Epithelial cell of proximal tubule (primary cell): ENCODE results near the gene SYCP1. TPM values are rescaled to one million over a fixed set of nuclear protein-coding genes. Genes with fewer than 3 reads are reported as not detected.

Experiments used
- DNase-seq: peaks from one replicate; pipeline ENCODE4 v3.0.0-alpha.2; 2011; ENCODE audit warnings: low read depth
- H3K4me3 ChIP-seq: 2 replicates; pipeline ENCODE4 v1.5.1; 2011; ENCODE audit warnings: low read depth, mild to moderate bottlenecking, low read length
- CTCF ChIP-seq: conservative IDR thresholded peaks from 2 replicates; pipeline ENCODE4 v1.5.1; 2012; ENCODE audit warnings: low read depth, mild to moderate bottlenecking, low read length
- total RNA-seq: library from RNA; depleted of rRNA; stranded (reverse); fragments of >200 nt; gene quantifications from 2 replicates; pipeline ENCODE4 v1.2.3, GENCODE V29; 2015

The SYCP1 gene
- total RNA-seq, 1 donor from 2014 or later: not detected

GRCh38 chr1:115041654-115042053 lies 187.0 kb downstream of the SYCP1 start:
- no peak for DNase-seq
- no peak overlapping the region for H3K4me3 ChIP-seq
- peak; percentile 61 for TF ChIP-seq CTCF

Other genes starting within 250 kb of the SYCP1 start
- 0.29 and 0.81 TPM in 2 replicates for gene DENND2C, start 184.8 kb upstream of the SYCP1 start, total RNA-seq
- gene AMPD1, start 159.3 kb upstream of the SYCP1 start, total RNA-seq: not detected in 2 replicates
- gene NRAS, start 138.1 kb upstream of the SYCP1 start, total RNA-seq: 79.4 and 92.3 TPM in 2 replicates
- 294 and 312 TPM in 2 replicates for gene CSDE1, start 96.9 kb upstream of the SYCP1 start, total RNA-seq
- gene SIKE1, start 74.2 kb upstream of the SYCP1 start, total RNA-seq: 34.8 and 56.6 TPM in 2 replicates
- gene TSHB, start 175.0 kb downstream of the SYCP1 start, total RNA-seq: not detected in 2 replicates
- gene TSPAN2, start 234.6 kb downstream of the SYCP1 start, total RNA-seq: 4.6 and 5.0 TPM in 2 replicates